Uterus (tissue), 2 donors: ENCODE measurements around the gene ACTN2.

Source experiments
- CTCF ChIP-seq, 4 experiments: fragments of 200-600 bp in 2 of 4; fragments of 450-650 bp in 2 of 4; sonication (generic) in 2 of 4; IDR thresholded peaks; one replicate each; pipeline ENCODE4 v1.5.1; 2016 to 2019; ENCODE audit warnings: antibody characterized with exemption in 4 of 4, mild to moderate bottlenecking in 2 of 4, moderate library complexity in 1 of 4
- POLR2A ChIP-seq, 2 donors: fragments of 450-650 bp; IDR thresholded peaks; one replicate each; pipeline ENCODE4 v1.6.1; 2016; ENCODE audit warnings: antibody characterized with exemption in 2 of 2, mild to moderate bottlenecking in 1 of 2, moderate library complexity in 1 of 2

- TF ChIP-seq CTCF (IDR thresholded peaks at IDR 0.05) (no peak), POLR2A (IDR thresholded peaks at IDR 0.05) (no peak)
These were observed 19.9 kb downstream of the ACTN2 start for GRCh38 chr1:236706183-236706582.
